Subcutaneous abdominal adipose tissue (tissue), 5 donors: ENCODE data around the gene SINHCAF.

Experiments used
- H3K27ac ChIP-seq: one replicate; pipeline ENCODE4 v1.7.0; 2013; ENCODE audit warnings: low read depth, mild to moderate bottlenecking, inconsistent platforms, low read length, moderate library complexity
- H3K27me3 ChIP-seq, 5 donors: one replicate each; pipeline ENCODE4 v1.7.0; 2013; ENCODE audit warnings: low read length in 5 of 5, inconsistent platforms in 1 of 5; ENCODE audit not compliant: control insufficient read depth in 5 of 5, insufficient read depth in 4 of 5
- H3K36me3 ChIP-seq, 5 donors: one replicate each; pipeline ENCODE4 v1.7.0; 2013; ENCODE audit warnings: low read length in 5 of 5; ENCODE audit not compliant: control insufficient read depth in 5 of 5, insufficient read depth in 5 of 5
- H3K4me1 ChIP-seq, 5 donors: one replicate each; pipeline ENCODE4 v1.7.0; 2013; ENCODE audit warnings: low read length in 5 of 5, mild to moderate bottlenecking in 3 of 5, moderate library complexity in 1 of 5; ENCODE audit not compliant: control insufficient read depth in 5 of 5, insufficient read depth in 5 of 5
- H3K4me3 ChIP-seq, 5 donors: one replicate each; pipeline ENCODE4 v1.7.0; 2013; ENCODE audit warnings: low read length in 5 of 5, low read depth in 1 of 5
- H3K9ac ChIP-seq, 5 donors: one replicate each; pipeline ENCODE4 v1.7.0; 2013; ENCODE audit warnings: low read length in 5 of 5, mild to moderate bottlenecking in 4 of 5, moderate library complexity in 3 of 5
- H3K9me3 ChIP-seq, 5 donors: one replicate each; pipeline ENCODE4 v1.7.0; 2013; ENCODE audit warnings: low read length in 5 of 5; ENCODE audit not compliant: control insufficient read depth in 5 of 5
- donor health status: healthy.
- donor health status: healthy.
- donor health status: healthy.
- donor health status: healthy.
- donor health status: healthy.

The SINHCAF gene

GRCh38 chr12:31362759-31363415 is 36.9 kb upstream of the SINHCAF start:
- Histone ChIP-seq H3K4me3 (no peak overlapping the region), H3K9me3 (no peaks in the 10 kb centered on the region), H3K27ac (no peak overlapping the region), H3K4me1 (peaks cover 0 to 9% (median 0%) of the 10 kb centered on the region in 5 donors), H3K27me3 (peaks cover 0 to 8% (median 0%) of the 10 kb centered on the region in 5 donors), H3K9ac (no peak overlapping the region), H3K36me3 (no peaks in the 10 kb centered on the region)

- no peak overlapping the region for H3K4me3 ChIP-seq
- peaks cover 0 to 9% (median 0%) of the 10 kb centered on the region in 5 donors for H3K4me1 ChIP-seq
- no peaks in the 10 kb centered on the region for H3K9me3 ChIP-seq
- no peaks in the 10 kb centered on the region for H3K36me3 ChIP-seq
- H3K27me3 ChIP-seq, result peaks cover 0 to 8% (median 0%) of the 10 kb centered on the region in 5 donors
- H3K9ac ChIP-seq, result no peak overlapping the region
- H3K27ac ChIP-seq, result no peak overlapping the region
Measured at GRCh38 chr12:31362115-31362758, 36.3 kb upstream of the SINHCAF start.

- H3K36me3 ChIP-seq, result no peaks in the 10 kb centered on the region
- peaks cover 0 to 8% (median 0%) of the 10 kb centered on the region in 5 donors for H3K27me3 ChIP-seq
- H3K27ac ChIP-seq, result no peak overlapping the region
- H3K4me3 ChIP-seq, result no peak overlapping the region
- H3K9me3 ChIP-seq, result no peaks in the 10 kb centered on the region
- H3K4me1 ChIP-seq, result peaks cover 0 to 9% (median 0%) of the 10 kb centered on the region in 5 donors
- no peak overlapping the region for H3K9ac ChIP-seq
Measured at GRCh38 chr12:31361730-31362114, 35.8 kb upstream of the SINHCAF start.

GRCh38 chr12:31355747-31356107 is 29.8 kb upstream of the SINHCAF start:
- H3K9me3 ChIP-seq, result no peaks in the 10 kb centered on the region
- H3K36me3 ChIP-seq, result no peaks in the 10 kb centered on the region
- H3K27ac ChIP-seq, result no peak overlapping the region

GRCh38 chr12:31353750-31354708 is 28.1 kb upstream of the SINHCAF start:
- H3K27ac ChIP-seq, result no peak overlapping the region
- no peaks in the 10 kb centered on the region for H3K27me3 ChIP-seq
- no peaks in the 10 kb centered on the region for H3K9me3 ChIP-seq
- H3K4me1 ChIP-seq, result peaks cover 0 to 4% (median 2%) of the 10 kb centered on the region in 5 donors
- no peaks in the 10 kb centered on the region for H3K36me3 ChIP-seq
- no peak overlapping the region for H3K4me3 ChIP-seq
- peak overlapping the region in 1 of 5 donors; percentile 35 for H3K9ac ChIP-seq

More at GRCh38 chr12:31355747-31356107, 29.8 kb upstream of the SINHCAF start:
- Histone ChIP-seq H3K9ac (no peak overlapping the region), H3K4me3 (no peak overlapping the region), H3K27me3 (no peaks in the 10 kb centered on the region), H3K4me1 (peaks cover 0 to 4% (median 2%) of the 10 kb centered on the region in 5 donors)

GRCh38 chr12:31346267-31346666 is 20.3 kb upstream of the SINHCAF start:
- H3K27ac ChIP-seq, result no peak overlapping the region
- H3K4me3 ChIP-seq, result no peak overlapping the region
- H3K36me3 ChIP-seq, result no peaks in the 10 kb centered on the region
- H3K9me3 ChIP-seq, result no peaks in the 10 kb centered on the region
- no peak overlapping the region for H3K9ac ChIP-seq
- H3K4me1 ChIP-seq, result no peaks in the 10 kb centered on the region
- H3K27me3 ChIP-seq, result peaks cover 0 to 3% (median 0%) of the 10 kb centered on the region in 5 donors

GRCh38 chr12:31343139-31343538 is 17.2 kb upstream of the SINHCAF start:
- no peaks in the 10 kb centered on the region for H3K4me1 ChIP-seq
- no peak overlapping the region for H3K9ac ChIP-seq
- H3K27ac ChIP-seq, result no peak overlapping the region
- no peaks in the 10 kb centered on the region for H3K9me3 ChIP-seq
- no peak overlapping the region for H3K4me3 ChIP-seq
- no peaks in the 10 kb centered on the region for H3K36me3 ChIP-seq
- peaks cover 0 to 3% (median 0%) of the 10 kb centered on the region in 5 donors for H3K27me3 ChIP-seq

- Histone ChIP-seq H3K9ac (no peak overlapping the region), H3K27me3 (peaks cover 0 to 3% (median 0%) of the 10 kb centered on the region in 5 donors), H3K27ac (no peak overlapping the region), H3K4me3 (no peak overlapping the region), H3K4me1 (no peaks in the 10 kb centered on the region), H3K9me3 (no peaks in the 10 kb centered on the region), H3K36me3 (no peaks in the 10 kb centered on the region)
Measured at GRCh38 chr12:31342286-31342685, 16.3 kb upstream of the SINHCAF start.

- Histone ChIP-seq H3K27ac (no peak overlapping the region), H3K4me1 (no peaks in the 10 kb centered on the region), H3K9me3 (no peaks in the 10 kb centered on the region), H3K36me3 (no peaks in the 10 kb centered on the region), H3K9ac (no peak overlapping the region), H3K27me3 (no peaks in the 10 kb centered on the region), H3K4me3 (no peak overlapping the region)
Measured at GRCh38 chr12:31339831-31340622, 14.1 kb upstream of the SINHCAF start.
